Gastrocnemius medialis (tissue), 4 donors: ENCODE data around the gene LAPTM4A.

Experiments
- POLR2A ChIP-seq, 2 donors: fragments of 450-650 bp; IDR thresholded peaks; one replicate each; pipeline ENCODE4 v1.6.1; 2017; ENCODE audit warnings: antibody characterized with exemption in 2 of 2, mild to moderate bottlenecking in 2 of 2, moderate library complexity in 2 of 2
- TF ChIP-seq, protein P1 (sequence below), 5 experiments: fragments of 450-650 bp in 3 of 5; fragments of 200-600 bp in 2 of 5; sonication (generic) in 2 of 5; IDR thresholded peaks in 4 of 5; conservative IDR thresholded peaks in 1 of 5; 1 replicate in 4 of 5; 2 replicates in 1 of 5; pipeline ENCODE4 v1.5.1; 2016 to 2019; ENCODE audit warnings: antibody characterized with exemption in 5 of 5, mild to moderate bottlenecking in 3 of 5, moderate library complexity in 3 of 5

DNA sequence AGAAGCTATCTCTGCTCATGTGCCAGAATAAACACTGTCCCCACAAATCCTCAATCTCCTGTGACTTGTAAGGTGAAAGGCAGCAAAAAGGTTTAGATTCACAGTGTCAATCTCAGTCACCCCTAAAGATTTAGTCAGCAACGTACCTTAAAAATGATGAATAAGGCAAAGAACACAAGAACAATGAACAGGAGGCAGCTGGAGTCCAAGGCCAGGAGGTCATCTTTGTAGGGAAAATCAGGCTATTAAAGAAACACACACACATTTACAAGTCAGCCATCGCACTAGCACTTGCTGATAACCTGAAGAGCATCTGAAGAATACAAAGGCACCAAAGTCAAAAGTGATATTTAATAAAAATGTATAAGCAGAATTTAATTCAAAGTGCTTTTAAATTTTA is 16.6 kb downstream of the LAPTM4A start:
- TF ChIP-seq POLR2A (IDR thresholded peaks at IDR 0.05): no peak
- TF ChIP-seq, protein P1, sequence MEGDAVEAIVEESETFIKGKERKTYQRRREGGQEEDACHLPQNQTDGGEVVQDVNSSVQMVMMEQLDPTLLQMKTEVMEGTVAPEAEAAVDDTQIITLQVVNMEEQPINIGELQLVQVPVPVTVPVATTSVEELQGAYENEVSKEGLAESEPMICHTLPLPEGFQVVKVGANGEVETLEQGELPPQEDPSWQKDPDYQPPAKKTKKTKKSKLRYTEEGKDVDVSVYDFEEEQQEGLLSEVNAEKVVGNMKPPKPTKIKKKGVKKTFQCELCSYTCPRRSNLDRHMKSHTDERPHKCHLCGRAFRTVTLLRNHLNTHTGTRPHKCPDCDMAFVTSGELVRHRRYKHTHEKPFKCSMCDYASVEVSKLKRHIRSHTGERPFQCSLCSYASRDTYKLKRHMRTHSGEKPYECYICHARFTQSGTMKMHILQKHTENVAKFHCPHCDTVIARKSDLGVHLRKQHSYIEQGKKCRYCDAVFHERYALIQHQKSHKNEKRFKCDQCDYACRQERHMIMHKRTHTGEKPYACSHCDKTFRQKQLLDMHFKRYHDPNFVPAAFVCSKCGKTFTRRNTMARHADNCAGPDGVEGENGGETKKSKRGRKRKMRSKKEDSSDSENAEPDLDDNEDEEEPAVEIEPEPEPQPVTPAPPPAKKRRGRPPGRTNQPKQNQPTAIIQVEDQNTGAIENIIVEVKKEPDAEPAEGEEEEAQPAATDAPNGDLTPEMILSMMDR (IDR thresholded peaks at IDR 0.05 in 4 of 5, conservative IDR thresholded peaks at IDR 0.05 in 1 of 5): no peak
